GM10266 (cell line): Measurements from ENCODE around the gene PDZD2.

ENCODE experiments used
- DNase-seq: peaks from one replicate; pipeline ENCODE4 v3.0.0; 2012; ENCODE audit errors: extremely low spot score
- CTCF ChIP-seq: IDR thresholded peaks from 2 replicates; pipeline ENCODE4 v1.5.1; 2012; ENCODE audit warnings: mild to moderate bottlenecking, low read depth; ENCODE audit not compliant: control insufficient read depth, insufficient read depth; ENCODE audit errors: missing control alignments

PDZD2 gene

GRCh38 chr5:31937703-31938102, 298.8 kb downstream of the PDZD2 start:
- no peak for TF ChIP-seq CTCF
- no peak for DNase-seq

GRCh38 chr5:31939151-31939550, 300.2 kb downstream of the PDZD2 start:
- no peak for TF ChIP-seq CTCF
- no peak for DNase-seq

- no peak for TF ChIP-seq CTCF
- no peak for DNase-seq
Measured at GRCh38 chr5:31941151-31941755, 302.3 kb downstream of the PDZD2 start.

- TF ChIP-seq CTCF = no peak
- DNase-seq = no peak
Measured at GRCh38 chr5:31942546-31942945, 303.6 kb downstream of the PDZD2 start.

- DNase-seq = no peak
Measured at GRCh38 chr5:31944684-31945445, 305.9 kb downstream of the PDZD2 start.

GRCh38 chr5:31948006-31948405, 309.1 kb downstream of the PDZD2 start:
- TF ChIP-seq CTCF = no peak
- DNase-seq = no peak

More at GRCh38 chr5:31944684-31945445, 305.9 kb downstream of the PDZD2 start:
- TF ChIP-seq CTCF = no peak

- no peak for DNase-seq
- TF ChIP-seq CTCF = no peak
Measured at GRCh38 chr5:31952067-31952466, 313.1 kb downstream of the PDZD2 start.
